Ascending aorta (tissue), 2 donors: ENCODE results near the gene PICK1. TPM values are rescaled to one million over a fixed set of nuclear protein-coding genes. Genes with fewer than 3 reads are reported as not detected.
"Not testable (repeated sequence)": the region's sequence is repeated elsewhere in the genome, so short reads cannot be mapped to it uniquely, and the experiment has no call there.

Experiments
- DNase-seq, 2 donors: peaks; one replicate each; pipeline ENCODE4 v3.0.0-alpha.2; 2019; ENCODE audit warnings: low spot score in 2 of 2
- H3K27ac ChIP-seq, 2 donors: fragments of 200-600 bp; sonication (generic); one replicate each; pipeline ENCODE4 v1.5.1; 2016 to 2017; ENCODE audit warnings: mild to moderate bottlenecking in 1 of 2
- H3K27me3 ChIP-seq: fragments of 200-600 bp; sonication (generic); one replicate; pipeline ENCODE4 v1.5.1; 2017
- H3K36me3 ChIP-seq, 2 donors: fragments of 200-600 bp; sonication (generic); one replicate each; pipeline ENCODE4 v1.5.1; 2016
- H3K4me1 ChIP-seq, 2 donors: fragments of 200-600 bp; sonication (generic); one replicate each; pipeline ENCODE4 v1.5.1; 2016 to 2017; ENCODE audit warnings: mild to moderate bottlenecking in 1 of 2
- H3K4me3 ChIP-seq, 2 donors: fragments of 200-600 bp; sonication (generic); one replicate each; pipeline ENCODE4 v1.5.1; 2016 to 2017; ENCODE audit warnings: mild to moderate bottlenecking in 1 of 2
- H3K9me3 ChIP-seq, 2 donors: fragments of 200-600 bp; sonication (generic); one replicate each; pipeline ENCODE4 v1.5.1; 2016
- intact Hi-C: fragments of 100-400 bp; cut with DNase I; formaldehyde crosslinking; loops from one replicate; pipeline ENCODE4 v1.15.1; 2023
- total RNA-seq: library from RNA; depleted of rRNA; stranded (reverse); fragments of >200 nt; gene quantifications from one replicate; pipeline ENCODE4 v1.1.0, GENCODE V29; 2016
- TF ChIP-seq, protein P1 (sequence below), 3 experiments: fragments of 200-600 bp in 2 of 3; fragments of 450-650 bp in 1 of 3; sonication (generic) in 2 of 3; IDR thresholded peaks; one replicate each; pipeline ENCODE4 v1.5.1; 2016 to 2019; ENCODE audit warnings: antibody characterized with exemption in 3 of 3, mild to moderate bottlenecking in 1 of 3, moderate library complexity in 1 of 3

PICK1 gene
- total RNA-seq, 1 donor from 2014 or later, result 88.1 TPM

DNA sequence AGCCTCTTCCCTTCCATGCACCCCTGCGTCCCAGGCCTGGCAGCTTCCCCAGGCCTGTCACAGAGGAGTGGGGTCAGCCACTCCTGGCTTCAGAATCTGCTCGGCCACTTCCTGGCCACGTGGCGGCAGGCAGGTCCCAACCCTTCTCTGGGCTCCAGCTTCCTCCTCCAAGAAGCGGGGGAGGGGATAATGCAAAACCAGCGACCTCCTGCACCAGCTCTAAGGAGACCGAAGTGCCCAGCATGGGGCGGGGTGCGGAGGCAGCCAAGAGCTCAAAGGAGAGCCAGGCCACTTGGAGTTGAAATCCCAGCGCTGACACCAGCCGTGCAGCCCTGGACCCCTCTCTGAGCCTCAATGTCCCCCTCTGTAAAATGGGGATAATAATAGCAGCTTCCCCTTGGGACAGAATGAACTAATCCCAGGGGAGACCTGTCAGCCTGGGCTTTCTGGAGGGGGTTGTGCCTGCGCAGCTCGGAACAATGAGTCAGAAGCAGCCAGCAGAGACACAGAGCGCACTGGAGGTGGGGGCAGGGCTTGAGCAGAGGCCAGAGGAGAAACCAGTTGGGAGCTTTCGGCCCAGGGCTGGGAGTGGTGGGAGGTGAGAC is 22.8 kb upstream of the PICK1 start:
- Histone ChIP-seq H3K27ac (peak overlapping the region in 1 of 2 donors; percentile 57), H3K27me3 (no peaks in the 10 kb centered on the region), H3K36me3 (no peaks in the 10 kb centered on the region), H3K9me3 (no peaks in the 10 kb centered on the region), H3K4me1 (peaks cover 4 to 17% of the 10 kb centered on the region in 2 donors), H3K4me3 (no peak overlapping the region)
- intact Hi-C loops, result no loop called here
- TF ChIP-seq, protein P1, sequence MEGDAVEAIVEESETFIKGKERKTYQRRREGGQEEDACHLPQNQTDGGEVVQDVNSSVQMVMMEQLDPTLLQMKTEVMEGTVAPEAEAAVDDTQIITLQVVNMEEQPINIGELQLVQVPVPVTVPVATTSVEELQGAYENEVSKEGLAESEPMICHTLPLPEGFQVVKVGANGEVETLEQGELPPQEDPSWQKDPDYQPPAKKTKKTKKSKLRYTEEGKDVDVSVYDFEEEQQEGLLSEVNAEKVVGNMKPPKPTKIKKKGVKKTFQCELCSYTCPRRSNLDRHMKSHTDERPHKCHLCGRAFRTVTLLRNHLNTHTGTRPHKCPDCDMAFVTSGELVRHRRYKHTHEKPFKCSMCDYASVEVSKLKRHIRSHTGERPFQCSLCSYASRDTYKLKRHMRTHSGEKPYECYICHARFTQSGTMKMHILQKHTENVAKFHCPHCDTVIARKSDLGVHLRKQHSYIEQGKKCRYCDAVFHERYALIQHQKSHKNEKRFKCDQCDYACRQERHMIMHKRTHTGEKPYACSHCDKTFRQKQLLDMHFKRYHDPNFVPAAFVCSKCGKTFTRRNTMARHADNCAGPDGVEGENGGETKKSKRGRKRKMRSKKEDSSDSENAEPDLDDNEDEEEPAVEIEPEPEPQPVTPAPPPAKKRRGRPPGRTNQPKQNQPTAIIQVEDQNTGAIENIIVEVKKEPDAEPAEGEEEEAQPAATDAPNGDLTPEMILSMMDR (IDR thresholded peaks at IDR 0.05), result no peak
- DNase-seq, result peak in 1 of 2 donors; percentile 80

DNA sequence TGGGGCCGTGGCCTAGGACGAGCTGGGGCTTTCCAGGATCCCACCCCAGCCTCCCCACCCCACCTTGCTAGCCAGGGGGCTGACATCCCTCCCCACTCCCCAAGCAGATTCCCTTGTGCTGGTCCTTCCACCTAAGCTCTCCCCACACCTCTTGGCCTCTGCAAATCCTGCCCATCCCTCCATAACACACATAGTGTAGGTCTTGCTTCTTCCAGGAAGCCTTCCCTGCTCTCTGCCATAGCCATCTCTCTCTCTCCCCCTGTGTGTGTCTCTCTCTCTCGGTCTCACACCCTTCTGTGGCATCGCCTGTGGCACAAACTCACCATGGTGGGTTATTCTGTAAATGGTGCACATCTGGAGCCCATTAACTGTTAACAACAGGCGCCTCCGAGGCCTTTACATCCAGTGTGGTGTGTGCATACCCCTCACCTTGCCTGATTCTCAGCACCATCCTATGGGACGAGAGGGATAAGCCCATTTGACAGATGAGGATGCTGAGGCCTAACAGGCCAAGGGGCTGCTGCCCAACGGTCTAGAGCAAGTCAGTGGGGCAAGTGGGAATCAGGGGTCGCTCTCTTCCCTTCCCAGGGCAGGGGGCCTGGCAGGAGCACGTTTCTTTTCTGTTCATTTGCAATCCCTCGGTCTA is 22.2 kb upstream of the PICK1 start:
- Histone ChIP-seq H3K9me3 (no peaks in the 10 kb centered on the region), H3K4me3 (no peak overlapping the region), H3K4me1 (peaks cover 4 to 17% of the 10 kb centered on the region in 2 donors), H3K27ac (peak overlapping the region in 1 of 2 donors; percentile 57), H3K27me3 (no peaks in the 10 kb centered on the region), H3K36me3 (no peaks in the 10 kb centered on the region)
- TF ChIP-seq, protein P1 (IDR thresholded peaks at IDR 0.05), result no peak
- intact Hi-C loops, result no loop called here
- DNase-seq, result no peak

DNA sequence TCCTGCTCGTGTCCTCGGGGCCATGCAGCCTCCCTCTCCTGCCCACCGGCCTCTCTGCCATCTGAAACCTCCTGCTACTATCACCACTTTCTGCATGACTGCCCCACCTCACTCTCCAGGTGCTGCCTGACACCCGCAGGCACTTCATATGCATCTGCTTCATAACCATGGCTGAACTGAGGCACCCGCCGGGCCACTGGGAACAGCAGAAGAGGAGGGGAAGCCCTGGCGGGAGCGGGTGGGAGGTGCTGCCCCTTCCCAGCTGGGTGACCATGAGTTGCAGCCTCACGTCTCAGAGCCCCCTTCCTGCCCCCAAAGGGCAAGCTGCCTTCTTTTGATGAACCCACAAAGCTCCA is 21.7 kb upstream of the PICK1 start:
- TF ChIP-seq, protein P1 (IDR thresholded peaks at IDR 0.05), result no peak
- DNase-seq, result no peak
- no peaks in the 10 kb centered on the region for H3K36me3 ChIP-seq
- no peak overlapping the region for H3K4me3 ChIP-seq
- no peaks in the 10 kb centered on the region for H3K27me3 ChIP-seq
- intact Hi-C loops, result no loop called here
- H3K4me1 ChIP-seq, result peaks cover 4 to 17% of the 10 kb centered on the region in 2 donors
- H3K27ac ChIP-seq, result no peak overlapping the region
- no peaks in the 10 kb centered on the region for H3K9me3 ChIP-seq

DNA sequence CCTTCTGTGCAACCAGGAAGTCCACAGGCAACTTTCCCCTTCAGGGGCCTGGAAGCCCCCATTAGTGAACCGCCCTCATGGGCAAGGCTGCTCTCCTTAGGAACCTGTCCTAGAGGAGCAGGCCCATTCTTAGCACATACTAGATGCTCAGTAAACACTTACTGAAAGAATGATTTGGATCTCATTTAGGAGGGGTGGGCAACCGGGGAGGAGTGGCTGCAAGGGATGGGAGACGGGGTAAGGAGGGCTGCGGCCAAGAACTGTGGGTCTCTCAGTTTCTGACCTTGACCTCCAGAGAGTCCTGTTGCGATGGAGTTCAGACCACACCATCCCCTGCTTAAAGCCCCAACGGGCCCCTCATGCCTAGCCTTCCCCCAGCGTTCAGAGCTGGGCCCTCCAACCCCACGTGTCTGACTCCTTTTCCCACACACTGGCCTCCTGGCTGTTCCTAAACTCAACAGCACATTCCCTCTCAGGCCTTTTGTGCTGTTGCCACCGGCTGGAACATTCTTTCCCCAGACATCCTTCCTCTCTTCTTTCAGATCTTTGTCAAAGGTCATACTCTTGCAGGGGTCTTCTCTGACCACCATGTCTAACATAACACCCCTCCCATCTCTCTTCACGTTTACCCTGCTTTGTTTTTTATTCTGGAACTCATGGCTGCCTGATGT is 20.7 kb upstream of the PICK1 start:
- Histone ChIP-seq H3K4me3 (no peak overlapping the region), H3K9me3 (no peaks in the 10 kb centered on the region), H3K4me1 (peaks cover 4 to 17% of the 10 kb centered on the region in 2 donors), H3K27me3 (no peaks in the 10 kb centered on the region), H3K36me3 (no peaks in the 10 kb centered on the region), H3K27ac (no peak overlapping the region)
- intact Hi-C loops, result no loop called here
- no peak for DNase-seq
- TF ChIP-seq, protein P1 (IDR thresholded peaks at IDR 0.05), result no peak

DNA sequence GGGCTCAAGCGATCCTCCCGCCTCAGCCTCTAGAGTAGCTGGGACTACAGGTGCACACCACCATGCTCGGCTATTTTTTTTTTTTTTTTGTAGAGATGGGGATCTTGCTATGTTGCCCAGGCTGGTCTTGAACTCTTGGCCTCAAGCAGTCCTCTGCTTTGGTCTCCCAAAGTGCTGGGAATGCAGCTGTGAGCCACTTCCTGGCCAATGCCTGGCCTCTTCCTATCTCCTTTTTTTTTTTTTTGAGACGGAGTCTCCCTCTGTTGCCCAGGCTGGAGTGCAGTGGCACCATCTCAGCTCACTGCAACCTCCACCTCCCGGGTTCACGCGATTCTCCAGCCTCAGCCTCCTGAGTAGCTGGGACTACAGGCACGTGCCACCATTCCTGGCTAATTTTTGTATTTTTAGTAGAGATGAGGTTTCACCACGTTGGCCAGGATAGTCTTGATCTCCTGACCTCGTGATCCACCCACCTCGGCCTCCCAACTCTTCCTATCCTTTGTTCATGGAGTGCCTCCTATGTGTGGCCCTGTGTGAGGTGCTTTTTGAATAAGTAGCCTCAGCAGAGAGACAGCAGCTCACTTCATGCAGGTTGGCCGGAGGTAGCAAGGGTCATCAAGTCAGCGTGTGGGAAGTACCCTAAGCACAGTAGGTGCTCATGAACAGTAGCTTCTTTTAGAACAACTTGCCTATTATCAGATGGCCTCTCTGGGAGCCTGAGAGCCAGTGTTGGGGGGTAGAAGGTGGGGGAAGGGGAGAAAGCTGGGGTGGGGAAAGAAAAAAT is 19.6 kb upstream of the PICK1 start:
- H3K9me3 ChIP-seq, intact Hi-C loops, H3K27ac ChIP-seq, DNase-seq, H3K27me3 ChIP-seq, H3K4me3 ChIP-seq, H3K36me3 ChIP-seq: not testable (repeated sequence)
- peaks cover 4 to 17% of the 10 kb centered on the region in 2 donors for H3K4me1 ChIP-seq
